HUES64 (cell line): Measurements from ENCODE around the gene TNFRSF8.
"Not testable (repeated sequence)": the region's sequence is repeated elsewhere in the genome, so short reads cannot be mapped to it uniquely, and the experiment has no call there.

Experiments used
- H3K27ac ChIP-seq: 2 replicates; pipeline ENCODE4 v1.7.0; 2013; ENCODE audit warnings: low read depth, low read length, inconsistent platforms
- H3K27me3 ChIP-seq: 2 replicates; pipeline ENCODE4 v1.6.1; 2013; ENCODE audit warnings: mild to moderate bottlenecking, low read length; ENCODE audit not compliant: insufficient read depth
- H3K36me3 ChIP-seq: 2 replicates; pipeline ENCODE4 v1.6.1; 2013; ENCODE audit warnings: mild to moderate bottlenecking, low read length; ENCODE audit not compliant: insufficient read depth
- H3K4me1 ChIP-seq: 2 replicates; pipeline ENCODE4 v1.6.1; 2013; ENCODE audit warnings: mild to moderate bottlenecking, low read length, moderate library complexity; ENCODE audit not compliant: insufficient read depth
- H3K4me3 ChIP-seq: 2 replicates; pipeline ENCODE4 v1.5.1; 2013; ENCODE audit warnings: mild to moderate bottlenecking, low read length, moderate library complexity
- H3K9ac ChIP-seq: 2 replicates; pipeline ENCODE4 v1.6.1; 2013; ENCODE audit warnings: mild to moderate bottlenecking, low read depth, low read length
- H3K9me3 ChIP-seq: 2 replicates; pipeline ENCODE4 v1.6.1; 2013; ENCODE audit warnings: low read depth, low read length; ENCODE audit not compliant: insufficient read depth
- WGBS: fragments of 150-250, 120-280 bp; methylation state at CpG from one replicate; pipeline ENCODE4 v1.1.7; 2013; ENCODE audit warnings: missing lambda C conversion rate; 5-methylcytosine and 5-hydroxymethylcytosine counted together

TNFRSF8 gene

GRCh38 chr1:12039824-12040456 is 23.2 kb upstream of the TNFRSF8 start:
- not testable (repeated sequence) for H3K9me3 ChIP-seq, H3K27ac ChIP-seq, H3K4me3 ChIP-seq, H3K36me3 ChIP-seq, H3K4me1 ChIP-seq, H3K27me3 ChIP-seq, H3K9ac ChIP-seq
- WGBS: 97% methylated on average over 13 of the region's 13 CpGs

DNA sequence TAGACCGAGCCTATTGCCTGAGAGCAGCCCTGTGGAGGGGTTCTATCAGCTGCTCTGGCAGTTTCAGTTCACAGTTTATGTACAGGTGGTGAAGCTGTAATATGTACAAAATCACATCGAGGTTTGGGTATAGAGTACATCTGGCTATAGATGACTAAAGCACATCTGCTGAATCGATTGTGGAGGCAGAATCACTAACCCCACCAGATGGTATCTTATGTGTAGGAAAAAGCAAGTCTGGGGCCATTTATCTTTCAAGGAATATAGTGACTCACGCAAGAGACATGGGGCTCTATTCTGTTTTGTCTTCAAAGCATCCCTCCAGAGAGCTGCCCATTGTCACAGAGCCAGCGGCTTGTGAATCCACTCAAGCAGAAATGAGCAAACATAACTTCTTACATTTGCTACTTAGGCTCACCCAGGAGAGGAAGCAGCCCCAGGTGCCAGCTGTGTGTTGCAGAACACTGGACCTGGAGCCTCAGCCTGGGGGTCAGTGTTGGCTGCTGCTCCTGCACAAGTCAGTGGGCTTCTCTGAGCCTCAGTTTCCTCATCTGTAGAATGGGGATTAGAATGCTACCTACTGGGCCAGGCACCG is 22.5 kb upstream of the TNFRSF8 start:
- H3K4me3 ChIP-seq: no peak overlapping the region
- H3K9ac ChIP-seq: no peak overlapping the region
- no peaks in the 10 kb centered on the region for H3K9me3 ChIP-seq
- H3K4me1 ChIP-seq: no peaks in the 10 kb centered on the region
- H3K36me3 ChIP-seq: no peaks in the 10 kb centered on the region
- 86% methylated on average over 6 of the region's 6 CpGs for WGBS
- H3K27ac ChIP-seq: no peak overlapping the region
- H3K27me3 ChIP-seq: no peaks in the 10 kb centered on the region

GRCh38 chr1:12044187-12044877 is 18.8 kb upstream of the TNFRSF8 start:
- H3K9ac ChIP-seq, H3K36me3 ChIP-seq, H3K27me3 ChIP-seq, H3K4me1 ChIP-seq, H3K4me3 ChIP-seq, H3K27ac ChIP-seq, H3K9me3 ChIP-seq: not testable (repeated sequence)
- 93% methylated on average over 15 of the region's 15 CpGs for WGBS

DNA sequence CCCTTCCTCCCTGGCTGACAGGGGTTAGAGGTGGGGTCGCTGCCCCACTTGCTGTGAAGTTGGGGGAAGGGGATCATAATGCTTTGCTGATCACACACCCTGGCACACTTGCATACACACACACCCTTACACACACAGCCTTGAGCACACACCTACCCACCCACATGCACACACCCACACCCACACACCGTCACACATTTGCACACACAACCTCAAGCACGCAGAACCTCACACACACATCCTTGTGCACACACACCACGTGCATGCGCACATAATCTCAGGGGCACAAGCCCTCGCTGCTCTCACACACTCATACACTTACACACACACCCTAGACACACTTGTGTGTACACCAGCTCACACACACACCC is 16.4 kb upstream of the TNFRSF8 start:
- Histone ChIP-seq H3K4me3 (no peak overlapping the region), H3K27me3 (no peaks in the 10 kb centered on the region), H3K9ac (no peak overlapping the region), H3K36me3 (no peaks in the 10 kb centered on the region), H3K9me3 (no peaks in the 10 kb centered on the region), H3K27ac (no peak overlapping the region), H3K4me1 (peaks cover 7% of the 10 kb centered on the region; the same call in 1 of the 2 replicates)
- 95% methylated on average over 5 of the region's 6 CpGs for WGBS

DNA sequence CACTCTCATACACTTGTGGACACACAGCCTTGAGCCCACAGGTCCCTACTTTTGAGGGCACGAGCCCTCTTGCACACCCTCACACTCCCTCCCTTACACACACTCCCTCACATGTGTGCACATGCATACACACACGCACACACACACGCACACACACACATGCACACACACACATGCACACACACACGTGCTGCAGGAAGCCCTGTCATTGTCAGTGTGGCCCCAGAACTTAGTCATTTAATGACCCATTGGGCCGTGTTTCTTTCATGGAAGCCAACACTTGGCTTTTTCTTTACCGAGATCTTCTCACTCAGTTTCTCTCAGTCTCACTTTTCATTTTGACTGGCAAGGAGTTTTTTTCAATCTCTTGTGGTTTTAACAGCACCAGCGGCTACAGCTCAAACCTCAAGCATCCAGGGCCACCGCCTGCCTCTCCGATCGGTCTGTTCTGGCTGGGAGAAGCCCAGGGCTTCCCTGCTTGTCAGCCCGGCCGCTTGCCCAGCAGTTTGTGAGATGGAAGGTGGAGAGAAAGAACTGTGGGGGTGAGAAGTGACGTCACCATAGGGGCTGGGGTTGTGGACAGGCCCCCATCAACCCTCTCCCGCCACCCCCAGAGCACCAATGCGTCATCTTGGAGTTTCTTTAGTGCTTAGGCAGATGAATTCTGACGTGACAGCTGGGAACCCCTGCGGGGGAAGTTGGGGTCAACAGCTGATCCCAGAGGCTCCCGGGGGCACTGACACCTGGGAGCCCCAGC is 15.8 kb upstream of the TNFRSF8 start:
- no peak overlapping the region for H3K27ac ChIP-seq
- H3K9ac ChIP-seq: no peak overlapping the region
- WGBS: 85% methylated on average over 18 of the region's 18 CpGs
- no peaks in the 10 kb centered on the region for H3K27me3 ChIP-seq
- H3K36me3 ChIP-seq: no peaks in the 10 kb centered on the region
- no peak overlapping the region for H3K4me3 ChIP-seq
- peaks cover 12% of the 10 kb centered on the region; the same call in 1 of the 2 replicates for H3K4me1 ChIP-seq
- H3K9me3 ChIP-seq: no peaks in the 10 kb centered on the region

- Histone ChIP-seq H3K4me1 (peaks cover 12% of the 10 kb centered on the region; the same call in 1 of the 2 replicates), H3K9ac (no peak overlapping the region), H3K4me3 (no peak overlapping the region), H3K27me3 (no peaks in the 10 kb centered on the region), H3K36me3 (no peaks in the 10 kb centered on the region), H3K9me3 (no peaks in the 10 kb centered on the region), H3K27ac (no peak overlapping the region)
- WGBS: 92% methylated on average over 2 of the region's 2 CpGs
Observed at GRCh38 chr1:12048372-12048771, 14.7 kb upstream of the TNFRSF8 start.

- Histone ChIP-seq H3K27me3 (no peaks in the 10 kb centered on the region), H3K27ac (no peak overlapping the region), H3K4me3 (no peak overlapping the region), H3K9ac (no peak overlapping the region), H3K4me1 (peaks cover 12% of the 10 kb centered on the region; the same call in 1 of the 2 replicates), H3K36me3 (no peaks in the 10 kb centered on the region), H3K9me3 (no peaks in the 10 kb centered on the region)
- WGBS: 60% methylated on average over 4 of the region's 4 CpGs
Observed at GRCh38 chr1:12049616-12050015, 13.5 kb upstream of the TNFRSF8 start.

- no peak overlapping the region for H3K4me3 ChIP-seq
- no peak overlapping the region for H3K27ac ChIP-seq
- no peaks in the 10 kb centered on the region for H3K9me3 ChIP-seq
- no peak overlapping the region for H3K9ac ChIP-seq
- no peaks in the 10 kb centered on the region for H3K27me3 ChIP-seq
- peaks cover 12% of the 10 kb centered on the region; the same call in 1 of the 2 replicates for H3K4me1 ChIP-seq
- WGBS: 91% methylated on average over 1 of the region's 1 CpG
- H3K36me3 ChIP-seq: no peaks in the 10 kb centered on the region
Observed at GRCh38 chr1:12051361-12051760, 11.7 kb upstream of the TNFRSF8 start.

GRCh38 chr1:12052008-12052573 is 11.0 kb upstream of the TNFRSF8 start:
- no peak overlapping the region for H3K4me3 ChIP-seq
- no peak overlapping the region for H3K9ac ChIP-seq
- H3K27me3 ChIP-seq: no peaks in the 10 kb centered on the region
- H3K4me1 ChIP-seq: peaks cover 12% of the 10 kb centered on the region; the same call in 1 of the 2 replicates
- H3K9me3 ChIP-seq: no peaks in the 10 kb centered on the region
- H3K27ac ChIP-seq: no peak overlapping the region
- 36% methylated on average over 9 of the region's 9 CpGs for WGBS
- no peaks in the 10 kb centered on the region for H3K36me3 ChIP-seq

DNA sequence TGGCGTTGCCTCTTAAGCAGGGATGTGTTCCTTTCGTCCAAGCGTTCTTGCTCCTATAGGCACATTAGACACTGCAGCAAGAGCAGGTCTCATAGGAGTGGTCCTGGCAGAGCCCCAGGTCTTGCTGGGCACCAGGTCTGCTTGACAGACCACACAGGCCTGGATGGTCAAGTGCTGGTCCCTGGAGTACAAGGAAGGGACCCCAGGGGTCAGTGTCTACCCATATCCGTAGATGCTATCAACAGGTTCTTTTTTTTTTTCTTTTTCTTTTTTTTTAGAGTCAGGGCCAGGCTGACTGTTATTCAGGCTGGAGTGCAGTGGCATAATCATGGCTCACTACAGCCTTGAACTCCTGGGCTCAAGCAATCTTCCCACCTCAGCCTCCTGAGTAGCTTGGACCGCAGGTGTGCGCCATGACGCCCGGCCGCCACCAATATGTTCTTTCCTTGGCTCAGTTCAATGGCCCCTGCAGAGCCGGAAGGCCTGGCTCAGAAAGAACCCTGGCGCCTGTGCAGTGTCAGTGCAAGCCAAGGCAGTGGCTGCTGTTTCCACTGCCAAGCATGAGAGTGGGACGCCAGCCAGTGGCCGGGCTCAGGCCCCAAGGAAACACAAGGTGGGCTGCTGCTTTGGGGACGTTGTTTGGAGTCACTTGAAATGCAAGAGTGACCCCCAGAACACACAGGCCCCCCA is 10.0 kb upstream of the TNFRSF8 start:
- Histone ChIP-seq H3K36me3 (no peaks in the 10 kb centered on the region), H3K4me1 (peaks cover 12% of the 10 kb centered on the region; the same call in 1 of the 2 replicates), H3K9me3 (no peaks in the 10 kb centered on the region), H3K27me3 (no peaks in the 10 kb centered on the region), H3K27ac (no peak overlapping the region), H3K9ac (no peak overlapping the region), H3K4me3 (no peak overlapping the region)
- 88% methylated on average over 14 of the region's 14 CpGs for WGBS
